OCI-LY3 (cell line): Measurements from ENCODE around the gene TSEN2.

Experiments used
- H2AFZ ChIP-seq: fragments of 200-600, 300-600 bp; shearing (Covaris generic); 2 replicates; pipeline ENCODE4 v1.6.0; 2014; ENCODE audit warnings: antibody characterized with exemption, low read depth, low read length
- H3K27ac ChIP-seq: fragments of 200-600, 300-600 bp; sonication (generic); 2 replicates; pipeline ENCODE4 v1.5.1; 2014; ENCODE audit warnings: mild to moderate bottlenecking, low read length, moderate library complexity, mixed read lengths
- H3K27me3 ChIP-seq: fragments of 200-600, 300-600 bp; sonication (generic); 2 replicates; pipeline ENCODE4 v1.6.1; 2014; ENCODE audit warnings: low read depth, low read length, mixed read lengths
- H3K36me3 ChIP-seq: fragments of 200-600, 300-600 bp; sonication (generic); replicated peaks from 2 replicates; pipeline ENCODE3; 2014; ENCODE audit warnings: low read depth, low read length, mixed read lengths
- H3K4me1 ChIP-seq: fragments of 300-600, 200-600 bp; sonication (generic); 2 replicates; pipeline ENCODE4 v1.6.1; 2014; ENCODE audit warnings: low read length, mixed read lengths
- H3K4me2 ChIP-seq: fragments of 200-600, 300-600 bp; sonication (generic); 2 replicates; pipeline ENCODE4 v1.6.1; 2014; ENCODE audit warnings: low read length, mixed read lengths
- H3K4me3 ChIP-seq: fragments of 300-600, 200-600 bp; sonication (generic); 2 replicates; pipeline ENCODE4 v1.5.1; 2014; ENCODE audit warnings: antibody characterized with exemption, mild to moderate bottlenecking, low read length, moderate library complexity
- H3K79me2 ChIP-seq: fragments of 300-600, 200-600 bp; shearing (Covaris generic); 2 replicates; pipeline ENCODE4 v1.6.1; 2014; ENCODE audit warnings: mild to moderate bottlenecking, low read length, mixed read lengths
- H3K9ac ChIP-seq: fragments of 300-600, 200-600 bp; shearing (Covaris generic); 2 replicates; pipeline ENCODE4 v1.6.0; 2014; ENCODE audit warnings: mild to moderate bottlenecking, low read length, moderate library complexity
- H3K9me3 ChIP-seq: fragments of 200-600, 300-600 bp; shearing (Covaris generic); 2 replicates; pipeline ENCODE4 v1.6.1; 2014; ENCODE audit warnings: low read length, mixed read lengths; ENCODE audit not compliant: insufficient read depth
- H4K20me1 ChIP-seq: fragments of 200-600, 300-600 bp; sonication (generic); 2 replicates; pipeline ENCODE4 v1.6.1; 2016; ENCODE audit warnings: low read length, mixed read lengths; ENCODE audit not compliant: insufficient read depth
- EZH2phosphoT487 ChIP-seq: fragments of 200-600 bp; shearing (Covaris generic); IDR thresholded peaks from 2 replicates; pipeline ENCODE4 v1.6.1; 2018; ENCODE audit warnings: antibody characterized with exemption, mixed run types, low read depth
- TF ChIP-seq, protein P1 (sequence below): fragments of 200-600, 300-600 bp; sonication (generic); IDR thresholded peaks from 2 replicates; pipeline ENCODE4 v1.5.1; 2014; ENCODE audit warnings: antibody characterized with exemption, low read length, low read depth

Gene TSEN2

DNA sequence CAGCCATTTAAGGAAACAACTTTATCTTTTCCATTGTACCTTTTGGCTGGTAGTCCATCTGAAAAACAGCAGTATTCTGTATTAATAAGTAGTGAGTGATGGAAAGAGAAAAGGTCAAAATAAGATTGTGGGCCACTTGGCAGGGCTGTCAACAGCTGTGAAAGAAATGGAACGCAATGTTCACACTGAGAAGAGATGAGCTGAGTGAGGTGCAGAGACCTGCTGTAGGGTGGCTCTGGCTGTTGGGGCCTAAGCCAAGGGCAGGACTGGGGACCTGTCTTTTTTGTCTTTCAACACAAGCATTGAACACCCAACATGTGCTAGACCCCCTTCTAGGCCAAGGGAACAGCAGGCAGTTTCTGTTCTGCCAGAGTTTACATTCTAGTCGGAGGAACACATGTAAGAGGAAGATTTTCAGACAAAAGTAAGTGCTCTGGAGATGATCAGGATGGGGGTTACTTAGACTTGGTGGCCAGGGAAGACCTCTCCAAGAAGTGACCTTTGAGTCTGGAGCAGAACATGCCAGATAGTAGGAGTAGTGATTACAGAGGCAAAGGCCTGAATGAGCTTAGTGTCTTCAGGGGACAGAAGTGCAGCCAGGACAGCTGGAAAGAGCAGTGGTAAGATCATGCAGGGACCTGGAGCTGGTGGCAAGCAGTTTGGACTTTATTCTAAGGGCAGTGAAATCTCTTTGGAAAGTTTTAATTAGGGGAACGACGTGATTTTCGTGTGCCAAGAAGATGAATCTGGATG lies 29.6 kb downstream of the TSEN2 start:
- Histone ChIP-seq H2AFZ (no peak overlapping the region), H3K4me2 (no peak overlapping the region), H3K4me1 (no peaks in the 10 kb centered on the region), H3K9me3 (no peaks in the 10 kb centered on the region), H3K9ac (no peak overlapping the region), H4K20me1 (no peaks in the 10 kb centered on the region), H3K4me3 (no peak overlapping the region), H3K79me2 (no peaks in the 10 kb centered on the region), H3K27ac (no peak overlapping the region), H3K27me3 (no peaks in the 10 kb centered on the region), H3K36me3 (peaks cover 44% of the 10 kb centered on the region)
- TF ChIP-seq, protein P1, sequence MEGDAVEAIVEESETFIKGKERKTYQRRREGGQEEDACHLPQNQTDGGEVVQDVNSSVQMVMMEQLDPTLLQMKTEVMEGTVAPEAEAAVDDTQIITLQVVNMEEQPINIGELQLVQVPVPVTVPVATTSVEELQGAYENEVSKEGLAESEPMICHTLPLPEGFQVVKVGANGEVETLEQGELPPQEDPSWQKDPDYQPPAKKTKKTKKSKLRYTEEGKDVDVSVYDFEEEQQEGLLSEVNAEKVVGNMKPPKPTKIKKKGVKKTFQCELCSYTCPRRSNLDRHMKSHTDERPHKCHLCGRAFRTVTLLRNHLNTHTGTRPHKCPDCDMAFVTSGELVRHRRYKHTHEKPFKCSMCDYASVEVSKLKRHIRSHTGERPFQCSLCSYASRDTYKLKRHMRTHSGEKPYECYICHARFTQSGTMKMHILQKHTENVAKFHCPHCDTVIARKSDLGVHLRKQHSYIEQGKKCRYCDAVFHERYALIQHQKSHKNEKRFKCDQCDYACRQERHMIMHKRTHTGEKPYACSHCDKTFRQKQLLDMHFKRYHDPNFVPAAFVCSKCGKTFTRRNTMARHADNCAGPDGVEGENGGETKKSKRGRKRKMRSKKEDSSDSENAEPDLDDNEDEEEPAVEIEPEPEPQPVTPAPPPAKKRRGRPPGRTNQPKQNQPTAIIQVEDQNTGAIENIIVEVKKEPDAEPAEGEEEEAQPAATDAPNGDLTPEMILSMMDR, result no peak
- TF ChIP-seq EZH2phosphoT487, result no peak

DNA sequence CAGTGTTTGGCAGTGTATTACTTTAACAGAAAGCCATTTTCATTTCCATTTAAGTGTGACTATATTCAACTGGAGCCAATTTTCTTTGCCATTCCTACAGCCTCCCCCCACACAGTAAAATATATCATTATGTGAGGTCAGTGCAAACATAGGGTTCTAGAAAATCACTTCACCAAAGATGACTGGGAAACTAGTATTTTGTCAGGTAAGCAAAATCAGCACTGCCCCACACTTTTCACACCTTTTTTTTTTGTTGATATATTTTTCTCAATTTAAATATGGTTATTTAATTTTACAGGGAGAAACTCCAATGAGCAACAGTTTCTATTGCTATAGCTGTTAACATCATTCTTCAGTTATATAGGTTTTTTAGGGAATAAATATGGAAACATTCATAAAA lies 31.4 kb downstream of the TSEN2 start:
- TF ChIP-seq, protein P1, result no peak
- TF ChIP-seq EZH2phosphoT487, result no peak
- no peaks in the 10 kb centered on the region for H3K79me2 ChIP-seq
- H3K27me3 ChIP-seq, result no peaks in the 10 kb centered on the region
- H2AFZ ChIP-seq, result no peak overlapping the region
- no peaks in the 10 kb centered on the region for H4K20me1 ChIP-seq
- H3K4me2 ChIP-seq, result no peak overlapping the region
- H3K4me3 ChIP-seq, result no peak overlapping the region
- no peaks in the 10 kb centered on the region for H3K4me1 ChIP-seq
- no peak overlapping the region for H3K9ac ChIP-seq
- peaks cover 37% of the 10 kb centered on the region for H3K36me3 ChIP-seq
- H3K27ac ChIP-seq, result no peak overlapping the region
- H3K9me3 ChIP-seq, result no peaks in the 10 kb centered on the region

DNA sequence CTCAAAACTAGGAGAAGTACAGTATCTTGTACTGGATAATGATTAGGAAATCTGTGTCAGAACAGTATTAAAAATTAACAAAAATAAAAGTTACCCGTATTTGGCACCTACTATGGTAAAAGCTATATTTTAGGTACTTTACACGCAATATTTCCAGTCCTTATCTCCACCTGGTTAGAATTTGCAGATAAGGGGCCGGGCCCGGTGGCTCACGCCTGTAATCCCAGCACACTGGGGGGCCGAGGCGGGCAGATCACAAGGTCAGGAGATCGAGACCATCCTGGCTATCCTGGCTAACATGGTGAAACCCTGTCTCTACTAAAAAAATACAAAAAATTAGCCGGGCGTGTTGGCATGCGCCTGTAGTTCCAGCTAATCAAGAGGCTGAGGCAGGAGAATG lies 32.6 kb downstream of the TSEN2 start:
- H3K4me1 ChIP-seq, result no peaks in the 10 kb centered on the region
- no peaks in the 10 kb centered on the region for H4K20me1 ChIP-seq
- TF ChIP-seq, protein P1, result no peak
- TF ChIP-seq EZH2phosphoT487, result no peak
- no peak overlapping the region for H3K4me3 ChIP-seq
- no peak overlapping the region for H3K27ac ChIP-seq
- no peak overlapping the region for H2AFZ ChIP-seq
- H3K9me3 ChIP-seq, result no peaks in the 10 kb centered on the region
- no peak overlapping the region for H3K9ac ChIP-seq
- no peaks in the 10 kb centered on the region for H3K79me2 ChIP-seq
- no peaks in the 10 kb centered on the region for H3K27me3 ChIP-seq
- peaks cover 38% of the 10 kb centered on the region for H3K36me3 ChIP-seq
- H3K4me2 ChIP-seq, result no peak overlapping the region

DNA sequence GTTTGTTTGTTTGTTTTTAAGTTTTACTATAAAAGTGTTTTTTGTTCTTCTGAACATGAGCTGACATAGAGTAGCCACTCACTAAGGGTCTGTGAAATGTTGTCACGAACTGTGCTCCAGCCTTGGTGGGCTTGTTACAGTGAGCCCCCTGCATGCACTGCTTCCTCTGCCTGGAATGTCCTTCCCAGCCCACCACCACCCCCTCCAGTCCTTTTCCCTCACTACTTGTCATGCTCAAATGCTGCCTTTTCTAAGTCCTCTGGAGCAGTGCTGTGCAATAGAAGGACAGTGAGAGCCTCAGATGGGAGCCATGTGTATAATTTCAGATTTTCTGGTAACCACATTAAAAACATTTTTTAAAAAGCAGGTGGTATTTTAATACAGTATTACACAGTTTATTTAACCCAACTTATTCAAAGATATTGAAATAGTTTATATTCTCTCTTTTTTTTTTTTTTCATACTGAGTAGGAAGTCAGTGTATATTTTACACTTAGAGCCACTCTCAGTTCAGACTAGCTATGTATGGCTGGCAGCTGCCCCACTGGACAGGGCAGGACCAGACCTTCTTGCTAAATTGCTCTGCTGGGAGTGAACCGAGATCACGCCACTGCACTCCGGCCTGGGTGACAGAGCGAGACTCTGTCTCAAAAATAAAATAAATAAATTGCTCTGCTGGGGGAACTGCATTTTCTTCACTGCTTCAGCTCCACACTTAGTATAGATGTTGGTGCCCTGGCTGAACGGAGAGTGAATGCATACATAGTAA lies 34.2 kb downstream of the TSEN2 start:
- Histone ChIP-seq H3K79me2 (no peaks in the 10 kb centered on the region), H3K36me3 (peaks cover 35% of the 10 kb centered on the region), H3K4me1 (no peaks in the 10 kb centered on the region), H3K4me3 (no peak overlapping the region), H3K9me3 (no peaks in the 10 kb centered on the region), H3K27me3 (no peaks in the 10 kb centered on the region), H4K20me1 (no peaks in the 10 kb centered on the region), H3K4me2 (no peak overlapping the region), H3K9ac (no peak overlapping the region), H3K27ac (no peak overlapping the region), H2AFZ (no peak overlapping the region)
- TF ChIP-seq, protein P1, result no peak
- TF ChIP-seq EZH2phosphoT487, result no peak
